Progenitor cell of endocrine pancreas (in vitro differentiated cells): ENCODE data around the gene LCOR. TPM values are rescaled to one million over a fixed set of nuclear protein-coding genes. Genes with fewer than 3 reads are reported as not detected.

Experiments
- DNase-seq: peaks from one replicate; pipeline ENCODE4 v3.0.0; 2021; ENCODE audit warnings: low spot score; ENCODE audit not compliant: unreplicated experiment
- H3K27ac Mint-ChIP-seq: 2 replicates; pipeline ENCODE4 v1.8.0; 2021; ENCODE audit warnings: mild to moderate bottlenecking, moderate library complexity, mixed read lengths
- H3K27me3 Mint-ChIP-seq: 2 replicates; pipeline ENCODE4 v1.8.0; 2021; ENCODE audit warnings: mixed read lengths
- H3K36me3 Mint-ChIP-seq: 2 replicates; pipeline ENCODE4 v1.8.0; 2022; ENCODE audit warnings: mixed read lengths; ENCODE audit not compliant: insufficient read depth
- H3K4me1 Mint-ChIP-seq: 2 replicates; pipeline ENCODE4 v1.8.0; 2021; ENCODE audit warnings: low read depth, mixed read lengths
- H3K4me3 Mint-ChIP-seq: 2 replicates; pipeline ENCODE4 v1.8.0; 2021; ENCODE audit warnings: low read depth, mild to moderate bottlenecking, moderate library complexity, mixed read lengths
- H3K9me3 Mint-ChIP-seq: 2 replicates; pipeline ENCODE4 v1.8.0; 2021; ENCODE audit warnings: low read depth, mixed read lengths
- CTCF ChIP-seq: fragments of 200-600 bp; sonication (generic); IDR thresholded peaks from one replicate; pipeline ENCODE4 v1.5.0; 2021; ENCODE audit warnings: antibody characterized with exemption, mild to moderate bottlenecking; ENCODE audit not compliant: unreplicated experiment
- total RNA-seq: library from RNA; stranded (reverse); gene quantifications from 2 replicates; pipeline ENCODE4 v1.2.1, GENCODE V29; 2021

The LCOR gene
- total RNA-seq, 1 donor from 2014 or later = 88.6 TPM

GRCh38 chr10:96858706-96859050 lies 26.6 kb downstream of the LCOR start:
- H3K4me1 Mint-ChIP-seq = peaks cover 9% of the 10 kb centered on the region
- no peaks in the 10 kb centered on the region for H3K27me3 Mint-ChIP-seq
- no peak for TF ChIP-seq CTCF
- H3K4me3 Mint-ChIP-seq = no peak overlapping the region
- no peak overlapping the region for H3K27ac Mint-ChIP-seq
- H3K9me3 Mint-ChIP-seq = no peaks in the 10 kb centered on the region
- no peak for DNase-seq
- H3K36me3 Mint-ChIP-seq = peaks cover 13% of the 10 kb centered on the region

- Mint-ChIP-seq H3K9me3 (no peaks in the 10 kb centered on the region), H3K4me1 (peaks cover 20% of the 10 kb centered on the region), H3K36me3 (peaks cover 13% of the 10 kb centered on the region), H3K4me3 (no peak overlapping the region), H3K27ac (no peak overlapping the region), H3K27me3 (no peaks in the 10 kb centered on the region)
- no peak for TF ChIP-seq CTCF
- DNase-seq = no peak
These were observed 28.7 kb downstream of the LCOR start for GRCh38 chr10:96860631-96861277.

- DNase-seq = no peak
- no peak for TF ChIP-seq CTCF
- no peaks in the 10 kb centered on the region for H3K27me3 Mint-ChIP-seq
- H3K27ac Mint-ChIP-seq = peak overlapping the region; percentile 91
- H3K4me1 Mint-ChIP-seq = peaks cover 23% of the 10 kb centered on the region
- no peaks in the 10 kb centered on the region for H3K9me3 Mint-ChIP-seq
- H3K4me3 Mint-ChIP-seq = no peak overlapping the region
- peaks cover 14% of the 10 kb centered on the region for H3K36me3 Mint-ChIP-seq
These were observed 31.9 kb downstream of the LCOR start for GRCh38 chr10:96863922-96864543.

GRCh38 chr10:96873086-96873485 lies 41.0 kb downstream of the LCOR start:
- no peak for DNase-seq
- no peak for TF ChIP-seq CTCF
- Mint-ChIP-seq H3K4me3 (no peak overlapping the region), H3K36me3 (peaks cover 4% of the 10 kb centered on the region), H3K27ac (peak overlapping the region; percentile 38), H3K27me3 (no peaks in the 10 kb centered on the region), H3K4me1 (peaks cover 6% of the 10 kb centered on the region), H3K9me3 (no peaks in the 10 kb centered on the region)

- Mint-ChIP-seq H3K4me3 (no peak overlapping the region), H3K9me3 (no peaks in the 10 kb centered on the region), H3K27ac (peak overlapping the region; percentile 38), H3K4me1 (peaks cover 13% of the 10 kb centered on the region), H3K27me3 (no peaks in the 10 kb centered on the region), H3K36me3 (peaks cover 4% of the 10 kb centered on the region)
- no peak for DNase-seq
- no peak for TF ChIP-seq CTCF
These were observed 41.8 kb downstream of the LCOR start for GRCh38 chr10:96873756-96874467.
